ENCODE data around the gene SV2C.
A peak's percentile ranks its signal among the peaks of the same experiment; 100 is the strongest.

Gene SV2C

GRCh38 chr5:76166886-76167576 lies 83.8 kb downstream of the SV2C start:
- no peak for DNase-seq

GRCh38 chr5:76169146-76169905 lies 86.1 kb downstream of the SV2C start:
- DNase-seq = no peak

GRCh38 chr5:76174101-76174500 lies 90.9 kb downstream of the SV2C start:
- no peak for DNase-seq

GRCh38 chr5:76175051-76175666 lies 92.0 kb downstream of the SV2C start:
- peak; percentile 42 for DNase-seq

GRCh38 chr5:76175821-76176403 lies 92.7 kb downstream of the SV2C start:
- DNase-seq = no peak

- DNase-seq = no peak
Measured at GRCh38 chr5:76177978-76178377, 94.8 kb downstream of the SV2C start.

- no peak for DNase-seq
Measured at GRCh38 chr5:76178913-76179312, 95.7 kb downstream of the SV2C start.

GRCh38 chr5:76180814-76181805 lies 97.9 kb downstream of the SV2C start:
- DNase-seq = no peak

- DNase-seq = no peak
Measured at GRCh38 chr5:76187386-76187785, 104.2 kb downstream of the SV2C start.

- no peak for DNase-seq
Measured at GRCh38 chr5:76190356-76190755, 107.2 kb downstream of the SV2C start.

GRCh38 chr5:76192837-76193236 lies 109.7 kb downstream of the SV2C start:
- no peak for DNase-seq

GRCh38 chr5:76193635-76194034 lies 110.5 kb downstream of the SV2C start:
- no peak for DNase-seq

GRCh38 chr5:76194340-76194739 lies 111.2 kb downstream of the SV2C start:
- no peak for DNase-seq

- DNase-seq = no peak
Measured at GRCh38 chr5:76196457-76196856, 113.3 kb downstream of the SV2C start.

- DNase-seq = no peak
Measured at GRCh38 chr5:76196886-76197489, 113.8 kb downstream of the SV2C start.

- no peak for DNase-seq
Measured at GRCh38 chr5:76197726-76198125, 114.5 kb downstream of the SV2C start.

- DNase-seq = no peak
Measured at GRCh38 chr5:76199336-76200318, 116.4 kb downstream of the SV2C start.

GRCh38 chr5:76202182-76202581 lies 119.0 kb downstream of the SV2C start:
- DNase-seq = no peak

- no peak for DNase-seq
Measured at GRCh38 chr5:76204191-76204590, 121.0 kb downstream of the SV2C start.

GRCh38 chr5:76204713-76205112 lies 121.5 kb downstream of the SV2C start:
- no peak for DNase-seq

- DNase-seq = no peak
Measured at GRCh38 chr5:76207120-76207519, 123.9 kb downstream of the SV2C start.
